ENCODE data around the gene STIM2.

STIM2 gene

DNA sequence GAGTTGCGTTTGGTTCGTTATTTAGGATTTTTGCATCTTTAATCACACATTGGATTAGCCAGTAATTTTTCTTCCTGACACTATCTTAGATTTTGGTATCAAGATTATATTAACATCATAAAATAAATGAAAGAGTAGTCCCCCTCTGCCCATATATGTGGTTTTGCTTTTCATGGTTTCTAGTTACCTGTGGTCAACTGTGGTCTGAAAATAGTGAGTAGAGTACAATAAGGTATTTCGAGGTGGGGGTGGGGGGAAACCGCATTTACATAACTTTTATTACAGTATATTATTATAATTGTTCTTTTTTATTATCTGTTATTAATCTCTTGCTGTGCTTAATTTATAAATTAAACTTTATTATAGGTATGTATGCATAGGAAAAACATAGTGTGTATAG, 152.4 kb downstream of the STIM2 start:
- no peak for DNase-seq (ENCODE audit: low spot score)
- in situ Hi-C loops (cut with MboI; ENCODE audit: low pct_unique_long_range_greater_than_20kb, low sequenced_read_pairs, unreplicated experiment), result loop anchor here (10.0 to 25.0 kb wide), 2 partner anchors 548 to 1001 kb away; no protein-coding TSS in a partner anchor
- TF ChIP-seq, protein P1, sequence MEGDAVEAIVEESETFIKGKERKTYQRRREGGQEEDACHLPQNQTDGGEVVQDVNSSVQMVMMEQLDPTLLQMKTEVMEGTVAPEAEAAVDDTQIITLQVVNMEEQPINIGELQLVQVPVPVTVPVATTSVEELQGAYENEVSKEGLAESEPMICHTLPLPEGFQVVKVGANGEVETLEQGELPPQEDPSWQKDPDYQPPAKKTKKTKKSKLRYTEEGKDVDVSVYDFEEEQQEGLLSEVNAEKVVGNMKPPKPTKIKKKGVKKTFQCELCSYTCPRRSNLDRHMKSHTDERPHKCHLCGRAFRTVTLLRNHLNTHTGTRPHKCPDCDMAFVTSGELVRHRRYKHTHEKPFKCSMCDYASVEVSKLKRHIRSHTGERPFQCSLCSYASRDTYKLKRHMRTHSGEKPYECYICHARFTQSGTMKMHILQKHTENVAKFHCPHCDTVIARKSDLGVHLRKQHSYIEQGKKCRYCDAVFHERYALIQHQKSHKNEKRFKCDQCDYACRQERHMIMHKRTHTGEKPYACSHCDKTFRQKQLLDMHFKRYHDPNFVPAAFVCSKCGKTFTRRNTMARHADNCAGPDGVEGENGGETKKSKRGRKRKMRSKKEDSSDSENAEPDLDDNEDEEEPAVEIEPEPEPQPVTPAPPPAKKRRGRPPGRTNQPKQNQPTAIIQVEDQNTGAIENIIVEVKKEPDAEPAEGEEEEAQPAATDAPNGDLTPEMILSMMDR (IDR thresholded peaks at IDR 0.05; ENCODE audit: extremely low read depth, insufficient read depth, missing control alignments), result no peak

DNA sequence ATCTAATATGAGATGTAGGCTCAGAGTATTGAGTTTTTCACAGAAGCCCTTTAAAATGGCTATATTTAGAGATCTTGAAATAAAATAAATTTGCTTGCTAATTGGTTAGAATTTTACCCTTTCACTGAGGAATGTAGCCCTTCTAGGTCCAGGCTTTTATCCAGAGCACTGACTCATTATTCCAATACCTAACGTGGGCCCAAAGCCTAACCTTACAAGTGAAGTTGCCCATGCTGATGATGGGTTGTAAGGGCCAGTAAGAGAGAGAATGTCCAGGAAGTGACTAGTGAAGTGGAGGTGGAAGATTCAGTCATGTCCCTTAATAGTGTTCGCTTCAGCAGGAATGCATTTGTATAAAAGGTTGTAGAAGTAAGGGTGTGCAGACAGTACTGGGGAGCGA, 155.9 kb downstream of the STIM2 start:
- TF ChIP-seq, protein P1 (IDR thresholded peaks at IDR 0.05; ENCODE audit: extremely low read depth, insufficient read depth, missing control alignments), result no peak
- in situ Hi-C loops (cut with MboI; ENCODE audit: low pct_unique_long_range_greater_than_20kb, low sequenced_read_pairs, unreplicated experiment), result loop anchor here (10.0 to 25.0 kb wide), 2 partner anchors 552 to 1004 kb away; no protein-coding TSS in a partner anchor
- DNase-seq (ENCODE audit: low spot score), result no peak

DNA sequence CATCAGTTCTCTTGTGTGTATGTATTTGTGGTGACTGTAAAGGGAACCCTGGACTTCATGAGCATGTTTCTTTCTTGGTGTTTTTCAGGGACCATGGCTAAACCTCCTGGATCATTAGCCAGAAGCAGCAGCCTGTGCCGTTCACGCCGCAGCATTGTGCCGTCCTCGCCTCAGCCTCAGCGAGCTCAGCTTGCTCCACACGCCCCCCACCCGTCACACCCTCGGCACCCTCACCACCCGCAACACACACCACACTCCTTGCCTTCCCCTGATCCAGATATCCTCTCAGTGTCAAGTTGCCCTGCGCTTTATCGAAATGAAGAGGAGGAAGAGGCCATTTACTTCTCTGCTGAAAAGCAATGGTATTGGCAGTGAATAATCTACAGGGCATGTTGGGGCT, 157.0 kb downstream of the STIM2 start:
- DNase-seq (ENCODE audit: low spot score), result no peak
- TF ChIP-seq, protein P1 (IDR thresholded peaks at IDR 0.05; ENCODE audit: extremely low read depth, insufficient read depth, missing control alignments), result no peak

DNA sequence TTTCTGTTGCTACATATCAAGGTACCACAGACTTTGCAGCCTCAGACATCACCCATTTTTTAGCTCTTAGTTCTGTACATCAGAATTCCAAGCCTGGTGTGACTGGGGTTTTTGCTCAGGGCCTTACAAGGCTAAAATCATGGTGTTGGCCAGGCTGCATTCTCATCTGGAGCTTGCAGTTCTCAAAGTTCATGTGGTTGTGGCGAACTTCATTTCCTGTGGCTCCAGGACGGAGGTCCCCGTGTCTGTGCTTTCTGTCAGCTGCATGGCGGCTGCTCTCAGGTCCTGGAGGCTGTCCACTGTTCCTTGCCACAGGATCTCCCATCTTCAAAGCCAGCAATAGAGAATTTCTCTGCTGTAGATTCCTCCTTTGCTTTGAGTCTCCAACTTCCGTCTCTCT, 157.4 kb downstream of the STIM2 start:
- DNase-seq (ENCODE audit: low spot score), result no peak
- TF ChIP-seq, protein P1 (IDR thresholded peaks at IDR 0.05; ENCODE audit: extremely low read depth, insufficient read depth, missing control alignments), result no peak
- in situ Hi-C loops (cut with MboI; ENCODE audit: low pct_unique_long_range_greater_than_20kb, low sequenced_read_pairs, unreplicated experiment), result loop anchor here (10.0 to 25.0 kb wide), 2 partner anchors 553 to 1006 kb away; no protein-coding TSS in a partner anchor

More for the DNA sequence above, 157.0 kb downstream of the STIM2 start:
- in situ Hi-C loops (cut with MboI; ENCODE audit: low pct_unique_long_range_greater_than_20kb, low sequenced_read_pairs, unreplicated experiment), result loop anchor here (10.0 to 25.0 kb wide), 2 partner anchors 553 to 1005 kb away; no protein-coding TSS in a partner anchor

DNA sequence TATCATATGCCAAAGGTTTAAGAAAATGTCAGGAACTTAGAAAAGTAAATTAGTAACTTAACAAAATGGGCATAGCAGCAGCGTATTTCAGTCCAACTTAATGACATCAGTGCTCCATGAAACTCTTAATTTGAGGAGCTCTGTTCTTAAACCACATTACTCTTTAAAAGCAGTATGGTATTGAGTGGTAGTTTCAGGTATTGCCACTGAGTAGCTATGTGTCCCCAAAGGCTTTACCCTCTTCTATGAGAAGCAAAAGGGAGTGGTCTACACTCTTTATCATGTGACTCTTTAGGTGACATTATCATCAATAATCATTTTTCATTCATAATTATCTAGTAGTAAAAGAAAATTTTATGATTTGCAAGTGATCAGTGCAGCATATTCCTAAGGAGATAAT, 158.3 kb downstream of the STIM2 start:
- TF ChIP-seq, protein P1 (IDR thresholded peaks at IDR 0.05; ENCODE audit: extremely low read depth, insufficient read depth, missing control alignments), result no peak
- in situ Hi-C loops (cut with MboI; ENCODE audit: low pct_unique_long_range_greater_than_20kb, low sequenced_read_pairs, unreplicated experiment), result loop anchor here (10.0 to 25.0 kb wide), 2 partner anchors 554 to 1007 kb away; no protein-coding TSS in a partner anchor
- no peak for DNase-seq (ENCODE audit: low spot score)

DNA sequence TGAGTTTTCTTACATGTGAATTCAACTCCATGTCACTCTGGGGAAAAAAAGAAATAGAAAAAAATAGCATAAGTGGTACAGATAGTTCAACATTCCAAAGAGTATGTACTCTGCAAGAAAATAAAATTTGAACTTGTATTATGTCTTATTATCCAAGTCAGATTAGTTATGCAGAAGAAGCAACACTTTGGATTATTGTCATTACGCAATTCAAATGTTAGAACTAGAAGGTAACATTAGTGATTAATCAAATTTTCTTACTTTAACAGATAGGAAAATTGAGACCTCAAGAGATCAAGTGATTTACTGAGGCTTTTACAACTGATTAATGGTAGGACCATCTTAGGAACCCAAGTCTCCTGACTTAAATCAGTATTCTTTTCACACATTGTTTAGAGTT, 159.1 kb downstream of the STIM2 start:
- DNase-seq (ENCODE audit: low spot score), result no peak
- TF ChIP-seq, protein P1 (IDR thresholded peaks at IDR 0.05; ENCODE audit: extremely low read depth, insufficient read depth, missing control alignments), result no peak
- in situ Hi-C loops (cut with MboI; ENCODE audit: low pct_unique_long_range_greater_than_20kb, low sequenced_read_pairs, unreplicated experiment), result loop anchor here (10.0 to 25.0 kb wide), 2 partner anchors 555 to 1007 kb away; no protein-coding TSS in a partner anchor

All from GM13977 (cell line).